Epithelial cell of esophagus (primary cell): ENCODE results near the gene SERINC2.

Experiments used
- DNase-seq: peaks from one replicate; pipeline ENCODE4 v3.0.0; 2010; ENCODE audit warnings: low read depth
- H3K4me3 ChIP-seq: 2 replicates; pipeline ENCODE4 v1.5.1; 2011; ENCODE audit warnings: mild to moderate bottlenecking, low read length, control low read depth
- TF ChIP-seq, protein P1 (sequence below): IDR thresholded peaks from 2 replicates; pipeline ENCODE4 v1.5.1; 2011; ENCODE audit warnings: low read depth, mild to moderate bottlenecking, low read length, control low read depth, inconsistent platforms; ENCODE audit not compliant: insufficient read depth; ENCODE audit errors: missing control alignments

SERINC2 gene

GRCh38 chr1:31376375-31377134 is 36.5 kb upstream of the SERINC2 start:
- TF ChIP-seq, protein P1, sequence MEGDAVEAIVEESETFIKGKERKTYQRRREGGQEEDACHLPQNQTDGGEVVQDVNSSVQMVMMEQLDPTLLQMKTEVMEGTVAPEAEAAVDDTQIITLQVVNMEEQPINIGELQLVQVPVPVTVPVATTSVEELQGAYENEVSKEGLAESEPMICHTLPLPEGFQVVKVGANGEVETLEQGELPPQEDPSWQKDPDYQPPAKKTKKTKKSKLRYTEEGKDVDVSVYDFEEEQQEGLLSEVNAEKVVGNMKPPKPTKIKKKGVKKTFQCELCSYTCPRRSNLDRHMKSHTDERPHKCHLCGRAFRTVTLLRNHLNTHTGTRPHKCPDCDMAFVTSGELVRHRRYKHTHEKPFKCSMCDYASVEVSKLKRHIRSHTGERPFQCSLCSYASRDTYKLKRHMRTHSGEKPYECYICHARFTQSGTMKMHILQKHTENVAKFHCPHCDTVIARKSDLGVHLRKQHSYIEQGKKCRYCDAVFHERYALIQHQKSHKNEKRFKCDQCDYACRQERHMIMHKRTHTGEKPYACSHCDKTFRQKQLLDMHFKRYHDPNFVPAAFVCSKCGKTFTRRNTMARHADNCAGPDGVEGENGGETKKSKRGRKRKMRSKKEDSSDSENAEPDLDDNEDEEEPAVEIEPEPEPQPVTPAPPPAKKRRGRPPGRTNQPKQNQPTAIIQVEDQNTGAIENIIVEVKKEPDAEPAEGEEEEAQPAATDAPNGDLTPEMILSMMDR: no peak
- no peak overlapping the region for H3K4me3 ChIP-seq
- DNase-seq: peak; percentile 77

- TF ChIP-seq, protein P1: no peak
- no peak overlapping the region for H3K4me3 ChIP-seq
- DNase-seq: no peak
These were observed 35.6 kb upstream of the SERINC2 start for GRCh38 chr1:31377364-31377863.

GRCh38 chr1:31378001-31378400 is 35.0 kb upstream of the SERINC2 start:
- no peak overlapping the region for H3K4me3 ChIP-seq
- TF ChIP-seq, protein P1: no peak

GRCh38 chr1:31380181-31380580 is 32.8 kb upstream of the SERINC2 start:
- H3K4me3 ChIP-seq: no peak overlapping the region
- DNase-seq: no peak
- TF ChIP-seq, protein P1: no peak

More at GRCh38 chr1:31378001-31378400, 35.0 kb upstream of the SERINC2 start:
- no peak for DNase-seq

DNA sequence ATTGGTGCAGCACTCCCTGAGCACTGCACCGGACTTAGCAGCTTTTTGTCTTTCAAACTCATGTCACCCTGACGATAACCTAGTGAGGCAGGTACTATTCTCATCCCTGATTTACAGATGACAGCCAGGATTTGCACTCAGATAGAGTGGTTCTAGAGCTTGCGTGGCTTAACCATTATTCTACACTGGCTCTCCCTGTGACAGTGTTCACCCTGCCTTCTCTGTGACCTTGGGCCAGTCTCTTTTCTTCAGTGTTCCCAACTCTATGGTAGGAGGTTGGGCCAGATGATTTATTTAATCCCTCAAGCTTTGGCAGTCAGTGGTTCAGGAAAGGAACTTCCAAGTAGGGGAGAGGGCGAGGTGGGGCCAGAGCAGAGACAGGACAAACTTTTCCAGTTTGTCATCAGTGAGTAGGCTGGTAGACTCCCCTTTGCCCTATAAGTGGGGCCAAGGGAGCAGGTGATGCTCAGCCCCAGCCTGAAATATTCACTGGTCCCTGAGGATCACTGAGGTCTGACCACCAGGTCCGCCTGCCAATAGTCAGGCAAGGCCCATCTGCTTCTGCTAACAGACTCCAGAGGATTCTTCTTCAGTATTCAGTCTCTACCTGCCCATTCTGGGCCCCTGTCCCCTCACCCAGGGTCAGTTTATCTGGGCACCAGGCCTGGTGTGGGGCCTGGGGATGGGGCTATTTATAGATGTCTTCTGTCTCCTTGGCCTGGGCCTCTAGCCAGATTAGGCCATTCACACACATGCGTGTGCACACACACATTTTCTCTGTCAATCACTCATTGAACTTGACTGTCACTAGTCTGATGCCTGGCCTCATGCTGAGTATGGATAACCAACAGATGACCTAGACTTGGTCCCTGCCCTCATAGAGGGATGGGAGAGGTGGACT is 31.4 kb upstream of the SERINC2 start:
- peak; percentile 77 for DNase-seq
- TF ChIP-seq, protein P1: no peak
- no peak overlapping the region for H3K4me3 ChIP-seq

- no peak for DNase-seq
- TF ChIP-seq, protein P1: no peak
- no peak overlapping the region for H3K4me3 ChIP-seq
These were observed 30.5 kb upstream of the SERINC2 start for GRCh38 chr1:31382379-31382989.
